ENCODE measurements around the gene NXNL1. TPM values are rescaled to one million over a fixed set of nuclear protein-coding genes. Genes with fewer than 3 reads are reported as not detected.

Gene NXNL1
- total and polyA plus RNA-seq, 9 of the 15 experiments (the other 6 are each of a cell fraction or from before 2014, with no cell fraction given) = not detected

DNA sequence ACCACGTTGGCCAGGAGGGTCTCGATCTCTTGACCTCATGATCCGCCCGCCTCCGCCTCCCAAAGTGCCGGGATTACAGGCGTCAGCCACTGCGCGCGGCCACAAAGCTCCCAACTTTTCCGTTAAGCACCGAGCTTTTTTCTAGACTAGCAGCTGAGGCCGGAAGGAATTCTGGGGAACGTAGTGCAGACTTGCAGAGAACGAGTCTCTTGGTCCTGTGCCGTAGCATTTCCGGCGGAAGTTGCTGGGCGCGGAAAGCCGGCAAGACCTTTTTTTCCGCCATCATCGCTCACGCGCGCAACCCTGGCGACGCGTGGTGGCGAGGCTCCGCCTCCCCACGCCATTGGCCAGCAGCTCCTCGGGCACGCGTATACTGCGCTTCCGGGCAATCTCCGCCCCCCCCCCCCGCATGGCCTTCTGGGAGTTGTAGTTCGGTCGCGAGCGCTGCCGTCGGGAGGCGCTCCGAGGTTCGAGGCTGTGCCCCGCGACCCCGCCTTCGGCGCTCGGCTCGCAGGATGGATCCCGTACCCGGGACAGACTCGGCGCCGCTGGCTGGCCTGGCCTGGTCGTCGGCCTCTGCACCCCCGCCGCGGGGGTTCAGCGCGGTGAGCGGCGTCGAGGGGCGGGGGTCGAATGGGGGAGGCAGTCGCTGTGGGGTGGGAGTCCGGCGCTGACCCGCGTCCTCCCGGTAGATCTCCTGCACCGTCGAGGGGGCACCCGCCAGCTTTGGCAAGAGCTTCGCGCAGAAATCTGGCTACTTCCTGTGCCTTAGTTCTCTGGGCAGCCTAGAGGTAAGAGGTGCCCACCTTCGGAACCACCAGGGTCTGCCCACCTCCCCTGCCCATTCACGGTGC lies 40.9 kb downstream of the NXNL1 start, which contains the start of gene MVB12A (continued):
- TF ChIP-seq SUPT5H (IDR thresholded peaks at IDR 0.05) (peak; percentile 53; the same call in 1 of the 2 replicates), MCM2 (IDR thresholded peaks at IDR 0.05; ENCODE audit: low read depth) (no peak), HEY1 (CRISPR knock-in tag; IDR thresholded peaks at IDR 0.05; ENCODE audit: borderline replicate concordance) (no peak), JUN (IDR thresholded peaks at IDR 0.05; ENCODE audit: borderline replicate concordance, low read depth, low read length) (no peak), JUN (CRISPR knock-in tag; IDR thresholded peaks at IDR 0.05; ENCODE audit: borderline replicate concordance) (no peak), NR2C2 (CRISPR knock-in tag; IDR thresholded peaks at IDR 0.05) (peak; percentile 84), NR2C2 (tag; IDR thresholded peaks at IDR 0.05) (peak; percentile 93), HIVEP1 (CRISPR knock-in tag; IDR thresholded peaks at IDR 0.05) (no peak), KAT7 (CRISPR knock-in tag; IDR thresholded peaks at IDR 0.05; ENCODE audit: borderline replicate concordance) (0 out of 2 replicates have a peak, but pooled peaks have one; percentile 76)
- TF ChIP-seq, protein P1, sequence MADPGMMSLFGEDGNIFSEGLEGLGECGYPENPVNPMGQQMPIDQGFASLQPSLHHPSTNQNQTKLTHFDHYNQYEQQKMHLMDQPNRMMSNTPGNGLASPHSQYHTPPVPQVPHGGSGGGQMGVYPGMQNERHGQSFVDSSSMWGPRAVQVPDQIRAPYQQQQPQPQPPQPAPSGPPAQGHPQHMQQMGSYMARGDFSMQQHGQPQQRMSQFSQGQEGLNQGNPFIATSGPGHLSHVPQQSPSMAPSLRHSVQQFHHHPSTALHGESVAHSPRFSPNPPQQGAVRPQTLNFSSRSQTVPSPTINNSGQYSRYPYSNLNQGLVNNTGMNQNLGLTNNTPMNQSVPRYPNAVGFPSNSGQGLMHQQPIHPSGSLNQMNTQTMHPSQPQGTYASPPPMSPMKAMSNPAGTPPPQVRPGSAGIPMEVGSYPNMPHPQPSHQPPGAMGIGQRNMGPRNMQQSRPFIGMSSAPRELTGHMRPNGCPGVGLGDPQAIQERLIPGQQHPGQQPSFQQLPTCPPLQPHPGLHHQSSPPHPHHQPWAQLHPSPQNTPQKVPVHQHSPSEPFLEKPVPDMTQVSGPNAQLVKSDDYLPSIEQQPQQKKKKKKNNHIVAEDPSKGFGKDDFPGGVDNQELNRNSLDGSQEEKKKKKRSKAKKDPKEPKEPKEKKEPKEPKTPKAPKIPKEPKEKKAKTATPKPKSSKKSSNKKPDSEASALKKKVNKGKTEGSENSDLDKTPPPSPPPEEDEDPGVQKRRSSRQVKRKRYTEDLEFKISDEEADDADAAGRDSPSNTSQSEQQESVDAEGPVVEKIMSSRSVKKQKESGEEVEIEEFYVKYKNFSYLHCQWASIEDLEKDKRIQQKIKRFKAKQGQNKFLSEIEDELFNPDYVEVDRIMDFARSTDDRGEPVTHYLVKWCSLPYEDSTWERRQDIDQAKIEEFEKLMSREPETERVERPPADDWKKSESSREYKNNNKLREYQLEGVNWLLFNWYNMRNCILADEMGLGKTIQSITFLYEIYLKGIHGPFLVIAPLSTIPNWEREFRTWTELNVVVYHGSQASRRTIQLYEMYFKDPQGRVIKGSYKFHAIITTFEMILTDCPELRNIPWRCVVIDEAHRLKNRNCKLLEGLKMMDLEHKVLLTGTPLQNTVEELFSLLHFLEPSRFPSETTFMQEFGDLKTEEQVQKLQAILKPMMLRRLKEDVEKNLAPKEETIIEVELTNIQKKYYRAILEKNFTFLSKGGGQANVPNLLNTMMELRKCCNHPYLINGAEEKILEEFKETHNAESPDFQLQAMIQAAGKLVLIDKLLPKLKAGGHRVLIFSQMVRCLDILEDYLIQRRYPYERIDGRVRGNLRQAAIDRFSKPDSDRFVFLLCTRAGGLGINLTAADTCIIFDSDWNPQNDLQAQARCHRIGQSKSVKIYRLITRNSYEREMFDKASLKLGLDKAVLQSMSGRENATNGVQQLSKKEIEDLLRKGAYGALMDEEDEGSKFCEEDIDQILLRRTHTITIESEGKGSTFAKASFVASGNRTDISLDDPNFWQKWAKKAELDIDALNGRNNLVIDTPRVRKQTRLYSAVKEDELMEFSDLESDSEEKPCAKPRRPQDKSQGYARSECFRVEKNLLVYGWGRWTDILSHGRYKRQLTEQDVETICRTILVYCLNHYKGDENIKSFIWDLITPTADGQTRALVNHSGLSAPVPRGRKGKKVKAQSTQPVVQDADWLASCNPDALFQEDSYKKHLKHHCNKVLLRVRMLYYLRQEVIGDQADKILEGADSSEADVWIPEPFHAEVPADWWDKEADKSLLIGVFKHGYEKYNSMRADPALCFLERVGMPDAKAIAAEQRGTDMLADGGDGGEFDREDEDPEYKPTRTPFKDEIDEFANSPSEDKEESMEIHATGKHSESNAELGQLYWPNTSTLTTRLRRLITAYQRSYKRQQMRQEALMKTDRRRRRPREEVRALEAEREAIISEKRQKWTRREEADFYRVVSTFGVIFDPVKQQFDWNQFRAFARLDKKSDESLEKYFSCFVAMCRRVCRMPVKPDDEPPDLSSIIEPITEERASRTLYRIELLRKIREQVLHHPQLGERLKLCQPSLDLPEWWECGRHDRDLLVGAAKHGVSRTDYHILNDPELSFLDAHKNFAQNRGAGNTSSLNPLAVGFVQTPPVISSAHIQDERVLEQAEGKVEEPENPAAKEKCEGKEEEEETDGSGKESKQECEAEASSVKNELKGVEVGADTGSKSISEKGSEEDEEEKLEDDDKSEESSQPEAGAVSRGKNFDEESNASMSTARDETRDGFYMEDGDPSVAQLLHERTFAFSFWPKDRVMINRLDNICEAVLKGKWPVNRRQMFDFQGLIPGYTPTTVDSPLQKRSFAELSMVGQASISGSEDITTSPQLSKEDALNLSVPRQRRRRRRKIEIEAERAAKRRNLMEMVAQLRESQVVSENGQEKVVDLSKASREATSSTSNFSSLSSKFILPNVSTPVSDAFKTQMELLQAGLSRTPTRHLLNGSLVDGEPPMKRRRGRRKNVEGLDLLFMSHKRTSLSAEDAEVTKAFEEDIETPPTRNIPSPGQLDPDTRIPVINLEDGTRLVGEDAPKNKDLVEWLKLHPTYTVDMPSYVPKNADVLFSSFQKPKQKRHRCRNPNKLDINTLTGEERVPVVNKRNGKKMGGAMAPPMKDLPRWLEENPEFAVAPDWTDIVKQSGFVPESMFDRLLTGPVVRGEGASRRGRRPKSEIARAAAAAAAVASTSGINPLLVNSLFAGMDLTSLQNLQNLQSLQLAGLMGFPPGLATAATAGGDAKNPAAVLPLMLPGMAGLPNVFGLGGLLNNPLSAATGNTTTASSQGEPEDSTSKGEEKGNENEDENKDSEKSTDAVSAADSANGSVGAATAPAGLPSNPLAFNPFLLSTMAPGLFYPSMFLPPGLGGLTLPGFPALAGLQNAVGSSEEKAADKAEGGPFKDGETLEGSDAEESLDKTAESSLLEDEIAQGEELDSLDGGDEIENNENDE (IDR thresholded peaks at IDR 0.05; ENCODE audit: low read depth, low read length) = no peak
- TF ChIP-seq, protein P2, sequence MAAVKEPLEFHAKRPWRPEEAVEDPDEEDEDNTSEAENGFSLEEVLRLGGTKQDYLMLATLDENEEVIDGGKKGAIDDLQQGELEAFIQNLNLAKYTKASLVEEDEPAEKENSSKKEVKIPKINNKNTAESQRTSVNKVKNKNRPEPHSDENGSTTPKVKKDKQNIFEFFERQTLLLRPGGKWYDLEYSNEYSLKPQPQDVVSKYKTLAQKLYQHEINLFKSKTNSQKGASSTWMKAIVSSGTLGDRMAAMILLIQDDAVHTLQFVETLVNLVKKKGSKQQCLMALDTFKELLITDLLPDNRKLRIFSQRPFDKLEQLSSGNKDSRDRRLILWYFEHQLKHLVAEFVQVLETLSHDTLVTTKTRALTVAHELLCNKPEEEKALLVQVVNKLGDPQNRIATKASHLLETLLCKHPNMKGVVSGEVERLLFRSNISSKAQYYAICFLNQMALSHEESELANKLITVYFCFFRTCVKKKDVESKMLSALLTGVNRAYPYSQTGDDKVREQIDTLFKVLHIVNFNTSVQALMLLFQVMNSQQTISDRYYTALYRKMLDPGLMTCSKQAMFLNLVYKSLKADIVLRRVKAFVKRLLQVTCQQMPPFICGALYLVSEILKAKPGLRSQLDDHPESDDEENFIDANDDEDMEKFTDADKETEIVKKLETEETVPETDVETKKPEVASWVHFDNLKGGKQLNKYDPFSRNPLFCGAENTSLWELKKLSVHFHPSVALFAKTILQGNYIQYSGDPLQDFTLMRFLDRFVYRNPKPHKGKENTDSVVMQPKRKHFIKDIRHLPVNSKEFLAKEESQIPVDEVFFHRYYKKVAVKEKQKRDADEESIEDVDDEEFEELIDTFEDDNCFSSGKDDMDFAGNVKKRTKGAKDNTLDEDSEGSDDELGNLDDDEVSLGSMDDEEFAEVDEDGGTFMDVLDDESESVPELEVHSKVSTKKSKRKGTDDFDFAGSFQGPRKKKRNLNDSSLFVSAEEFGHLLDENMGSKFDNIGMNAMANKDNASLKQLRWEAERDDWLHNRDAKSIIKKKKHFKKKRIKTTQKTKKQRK (IDR thresholded peaks at IDR 0.05; ENCODE audit: borderline replicate concordance, low read depth, low read length) = no peak
